OCI-LY7 (cell line): Measurements from ENCODE around the gene ANXA4.

ENCODE experiments used
- CTCF ChIP-seq: fragments of 200-600 bp; sonication (generic); conservative IDR thresholded peaks from 2 replicates; pipeline ENCODE4 v1.5.1; 2014; ENCODE audit warnings: mild to moderate bottlenecking, antibody characterized with exemption, low read length, moderate library complexity, mixed read lengths
- EZH2phosphoT487 ChIP-seq: fragments of 200-600 bp; sonication (generic); IDR thresholded peaks from 2 replicates; pipeline ENCODE4 v1.6.1; 2018; ENCODE audit warnings: low read depth, borderline replicate concordance, mild to moderate bottlenecking, mixed run types, antibody characterized with exemption, low read length, moderate library complexity, mixed read lengths

GRCh38 chr2:69718338-69718965 is 23.5 kb upstream of the ANXA4 start:
- TF ChIP-seq EZH2phosphoT487 (no peak), CTCF (no peak)
